Activated CD4-positive, CD25-positive, alpha-beta regulatory T cell treated with anti-CD3 and anti-CD28 coated beads, Interleukin-2, amount 50 U/mL, for 16 hours (primary cell): Measurements from ENCODE around the gene GALNTL6.
"Not testable (repeated sequence)": the region's sequence is repeated elsewhere in the genome, so short reads cannot be mapped to it uniquely, and the experiment has no call there.

Experiments used
- DNase-seq: peaks from one replicate; pipeline ENCODE4 v3.0.0-alpha.2; 2020; ENCODE audit warnings: low read depth, low spot score

GALNTL6 gene

DNA sequence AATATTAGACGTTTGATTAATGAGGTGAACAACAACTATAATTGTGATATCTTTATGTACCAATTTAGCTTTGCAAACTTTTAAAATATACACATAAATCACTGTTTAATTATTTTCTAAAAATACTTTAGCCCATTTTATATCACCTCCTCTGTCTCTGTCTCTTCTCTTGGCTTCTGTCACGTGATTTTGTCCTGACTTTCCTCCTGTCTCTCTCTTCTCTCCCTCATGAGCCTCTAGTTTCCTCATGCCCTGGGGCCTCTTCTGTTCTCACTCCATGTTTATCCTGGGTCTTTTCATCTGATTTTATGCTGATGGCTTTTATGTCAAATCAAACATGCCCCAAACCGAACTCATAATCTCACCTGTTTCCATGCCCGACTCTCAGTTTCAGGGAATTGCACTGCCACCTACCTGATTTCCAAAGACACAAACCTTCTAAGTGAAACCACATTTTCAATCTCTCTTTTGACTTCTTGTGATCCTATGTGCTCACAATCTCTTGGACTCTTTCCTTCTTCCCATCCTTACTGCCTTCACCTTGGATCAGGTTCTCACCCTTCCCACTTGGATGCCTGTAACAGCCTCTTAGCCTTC lies 1052.4 kb downstream of the GALNTL6 start:
- no peak for DNase-seq

GRCh38 chr4:172866421-172866820 lies 1053.2 kb downstream of the GALNTL6 start:
- no peak for DNase-seq

DNA sequence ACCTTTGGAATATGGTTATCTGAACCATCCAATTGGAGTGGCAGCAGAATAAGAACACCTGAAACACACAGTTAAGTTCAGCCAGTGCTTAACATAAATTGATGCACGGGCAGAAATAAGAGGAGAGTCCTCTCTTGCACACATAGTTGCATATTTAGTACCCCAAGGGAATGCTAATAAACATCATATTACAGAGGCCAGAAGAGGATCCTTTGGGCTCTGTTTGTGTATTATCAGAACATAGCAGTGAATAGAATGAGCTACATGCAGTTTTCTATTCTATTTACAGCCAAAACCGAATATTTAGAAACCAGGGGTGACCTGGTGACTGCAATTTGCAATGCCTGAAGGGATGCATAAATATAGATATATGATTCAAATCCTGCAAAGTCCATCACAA lies 1054.6 kb downstream of the GALNTL6 start:
- DNase-seq: no peak

- no peak for DNase-seq
Observed at GRCh38 chr4:172868271-172868670, 1055.1 kb downstream of the GALNTL6 start.

- no peak for DNase-seq
Observed at GRCh38 chr4:172869621-172870268, 1056.5 kb downstream of the GALNTL6 start.

GRCh38 chr4:172871381-172871780 lies 1058.2 kb downstream of the GALNTL6 start:
- DNase-seq: no peak

DNA sequence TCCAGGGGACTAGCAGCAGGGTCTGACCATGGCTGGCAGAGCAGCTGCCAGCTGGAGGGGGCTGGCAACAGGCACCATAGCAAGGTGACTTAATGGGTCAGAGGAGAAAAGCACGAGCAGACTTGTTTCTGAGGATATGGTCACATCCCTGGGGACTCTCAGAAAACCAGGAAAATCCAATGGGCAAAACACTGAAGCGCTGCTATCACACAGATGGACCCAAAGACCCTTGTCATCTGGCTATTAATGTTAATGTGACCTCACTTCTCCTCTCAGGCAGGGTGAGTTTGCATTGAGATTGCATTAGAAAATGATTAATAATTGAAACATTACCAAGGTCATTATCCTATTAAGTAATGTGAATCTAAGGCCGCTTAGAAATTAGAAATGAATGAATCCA lies 1061.7 kb downstream of the GALNTL6 start:
- no peak for DNase-seq

GRCh38 chr4:172876394-172876793 lies 1063.2 kb downstream of the GALNTL6 start:
- DNase-seq: no peak

DNA sequence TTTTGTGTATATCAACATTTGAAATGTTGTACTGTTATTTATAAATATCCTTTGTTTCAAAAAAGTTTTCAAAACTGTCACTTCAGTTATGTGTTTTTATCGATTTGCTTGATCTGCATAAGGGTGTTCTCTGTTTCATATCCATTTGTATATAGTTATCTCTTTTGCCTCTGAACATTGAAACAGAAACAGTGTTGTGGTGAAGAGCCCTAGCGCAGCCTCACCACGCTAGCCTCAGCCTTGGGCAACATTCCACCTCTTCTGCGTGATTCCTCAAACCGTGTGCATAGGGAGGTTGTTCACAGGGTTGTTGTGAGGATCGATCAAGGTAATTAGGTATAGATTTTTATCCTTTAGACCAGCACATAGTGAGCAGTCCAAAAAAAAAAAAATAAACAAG lies 1068.4 kb downstream of the GALNTL6 start:
- DNase-seq: no peak

DNA sequence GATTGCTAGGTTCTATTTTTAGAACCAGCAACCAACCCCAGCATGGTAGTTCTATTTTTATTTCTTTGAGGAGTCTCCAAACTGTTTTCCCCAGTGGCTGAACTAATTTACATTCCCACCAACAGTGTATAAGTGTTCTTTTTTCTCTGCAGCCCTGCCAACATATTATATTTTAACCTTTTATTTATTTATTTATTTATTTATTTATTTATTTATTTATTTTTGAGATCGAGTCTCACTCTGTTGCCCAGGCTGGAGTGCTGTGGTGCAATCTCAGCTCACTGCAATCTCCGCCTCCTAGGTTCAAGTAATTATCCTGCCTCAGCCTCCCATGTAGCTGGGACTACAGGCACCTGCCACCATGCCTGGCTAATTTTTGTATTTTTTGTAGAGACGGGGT lies 1074.2 kb downstream of the GALNTL6 start:
- not testable (repeated sequence) for DNase-seq

DNA sequence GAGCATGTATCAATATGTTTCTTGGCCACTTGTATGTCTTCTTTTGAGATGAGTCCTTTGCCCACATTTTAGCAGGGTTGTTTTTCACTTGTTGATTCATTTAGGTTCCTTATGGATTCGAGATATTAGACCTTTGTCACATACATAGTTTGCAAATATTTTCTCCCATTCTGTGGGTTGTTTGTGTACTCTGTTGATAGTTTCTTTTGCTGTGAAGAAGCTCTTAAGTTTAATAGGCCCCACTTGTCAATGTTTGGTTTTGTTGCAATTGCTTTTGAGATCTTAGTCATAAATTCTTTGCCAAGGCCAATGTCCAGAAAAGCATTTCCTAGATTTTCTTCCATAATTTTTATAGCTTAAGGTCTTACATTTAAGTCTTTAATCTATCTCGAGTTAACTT lies 1074.8 kb downstream of the GALNTL6 start:
- no peak for DNase-seq

GRCh38 chr4:172892300-172892699 lies 1079.1 kb downstream of the GALNTL6 start:
- no peak for DNase-seq

GRCh38 chr4:172895699-172896098 lies 1082.5 kb downstream of the GALNTL6 start:
- no peak for DNase-seq

- DNase-seq: no peak
Observed at GRCh38 chr4:172897046-172897445, 1083.8 kb downstream of the GALNTL6 start.

DNA sequence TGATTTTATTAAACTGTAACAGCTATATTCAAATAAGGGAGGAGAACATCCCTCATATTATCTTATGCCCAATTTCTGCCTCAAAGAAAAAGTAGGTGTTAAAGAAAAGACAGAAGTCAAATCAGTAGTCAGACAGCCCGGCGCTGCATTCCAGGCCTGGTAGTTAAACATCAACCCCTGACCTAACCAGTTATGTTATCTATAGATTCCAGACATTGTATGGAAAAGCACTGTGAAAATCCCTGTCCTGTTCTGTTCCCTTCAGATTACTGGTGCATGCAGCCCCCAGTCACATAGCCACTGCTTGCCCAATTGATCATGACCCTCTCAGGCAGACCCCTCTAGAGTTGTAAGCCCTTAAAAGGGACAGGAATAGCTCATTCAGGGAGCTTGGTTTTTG lies 1085.5 kb downstream of the GALNTL6 start:
- no peak for DNase-seq

- DNase-seq: no peak
Observed at GRCh38 chr4:172899861-172900260, 1086.7 kb downstream of the GALNTL6 start.

DNA sequence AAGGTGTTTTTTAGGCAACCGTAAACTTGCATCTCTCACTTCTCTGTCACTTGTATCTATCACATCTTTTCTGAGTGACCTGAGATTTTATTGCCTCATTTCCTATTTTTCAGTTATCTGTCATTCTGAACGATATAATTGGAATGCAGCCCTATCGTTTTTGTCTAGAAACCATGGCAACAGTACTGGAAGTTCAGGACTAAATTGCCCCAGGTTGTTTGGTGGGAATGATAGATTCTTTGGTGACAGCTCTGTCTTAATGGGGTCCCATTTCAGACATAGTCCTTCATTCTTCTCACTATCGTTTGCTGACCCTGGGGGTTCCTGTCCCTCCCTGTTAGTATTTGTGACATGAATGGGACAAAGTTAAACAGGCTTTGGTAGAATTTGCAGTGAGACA lies 1087.7 kb downstream of the GALNTL6 start:
- DNase-seq: no peak

DNA sequence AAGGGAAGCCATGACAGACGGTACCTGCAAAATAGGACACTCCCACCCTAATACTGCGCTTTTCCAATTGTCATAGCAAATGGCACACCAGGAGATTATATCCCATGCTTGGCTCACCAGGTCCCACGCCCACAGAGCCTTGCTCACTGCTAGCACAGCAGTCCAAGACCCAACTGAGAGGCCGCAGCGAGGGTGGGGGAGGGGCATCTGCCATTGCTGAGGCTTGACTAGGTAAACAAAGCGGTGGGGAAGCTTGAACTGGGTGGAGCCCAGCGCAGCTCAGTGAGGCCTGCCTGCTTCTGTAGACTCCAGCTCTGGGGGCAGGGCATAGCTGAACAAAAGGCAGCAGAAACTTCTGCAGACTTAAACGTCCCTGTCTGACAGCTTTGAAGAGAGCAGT lies 1099.3 kb downstream of the GALNTL6 start:
- DNase-seq: not testable (repeated sequence)

DNA sequence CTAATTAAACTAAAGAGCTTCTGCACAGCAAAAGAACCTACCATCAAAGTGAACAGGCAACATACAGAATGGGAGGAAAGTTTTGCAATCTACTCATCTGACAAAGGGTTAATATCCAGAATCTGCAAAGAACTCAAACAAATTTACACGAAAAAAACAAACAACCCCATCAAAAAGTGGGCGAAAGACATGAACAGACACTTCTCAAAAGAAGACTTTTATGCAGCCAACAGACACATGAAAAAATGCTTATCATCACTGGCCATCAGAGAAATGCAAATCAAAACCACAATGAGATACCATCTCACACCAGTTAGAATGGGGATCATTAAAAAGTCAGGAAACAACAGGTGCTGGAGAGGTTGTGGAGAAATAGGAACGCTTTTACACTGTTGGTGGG lies 1104.2 kb downstream of the GALNTL6 start:
- not testable (repeated sequence) for DNase-seq

GRCh38 chr4:172919269-172919668 lies 1106.1 kb downstream of the GALNTL6 start:
- DNase-seq: no peak

- DNase-seq: no peak
Observed at GRCh38 chr4:172927096-172927814, 1114.1 kb downstream of the GALNTL6 start.

DNA sequence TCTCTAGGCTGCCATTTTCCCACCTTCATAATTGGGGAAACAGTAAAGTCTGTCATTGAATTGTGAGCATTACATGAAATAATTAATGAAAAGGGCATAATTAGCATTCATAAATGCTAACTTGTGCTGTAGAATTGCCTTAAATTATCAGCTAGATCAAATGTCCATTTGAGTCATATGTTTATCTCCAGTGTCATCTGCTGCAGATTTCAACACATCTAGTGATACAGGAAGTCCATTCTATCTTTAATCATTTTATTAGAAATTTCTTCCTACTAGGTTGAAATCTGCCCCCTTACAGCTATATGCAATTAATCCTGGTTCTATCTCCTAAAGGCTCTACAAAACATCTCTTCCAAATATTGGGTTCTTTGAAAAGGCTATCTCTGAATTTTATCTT lies 1115.1 kb downstream of the GALNTL6 start:
- DNase-seq: no peak
